ENCODE measurements around the gene ANTXR1.

DNA sequence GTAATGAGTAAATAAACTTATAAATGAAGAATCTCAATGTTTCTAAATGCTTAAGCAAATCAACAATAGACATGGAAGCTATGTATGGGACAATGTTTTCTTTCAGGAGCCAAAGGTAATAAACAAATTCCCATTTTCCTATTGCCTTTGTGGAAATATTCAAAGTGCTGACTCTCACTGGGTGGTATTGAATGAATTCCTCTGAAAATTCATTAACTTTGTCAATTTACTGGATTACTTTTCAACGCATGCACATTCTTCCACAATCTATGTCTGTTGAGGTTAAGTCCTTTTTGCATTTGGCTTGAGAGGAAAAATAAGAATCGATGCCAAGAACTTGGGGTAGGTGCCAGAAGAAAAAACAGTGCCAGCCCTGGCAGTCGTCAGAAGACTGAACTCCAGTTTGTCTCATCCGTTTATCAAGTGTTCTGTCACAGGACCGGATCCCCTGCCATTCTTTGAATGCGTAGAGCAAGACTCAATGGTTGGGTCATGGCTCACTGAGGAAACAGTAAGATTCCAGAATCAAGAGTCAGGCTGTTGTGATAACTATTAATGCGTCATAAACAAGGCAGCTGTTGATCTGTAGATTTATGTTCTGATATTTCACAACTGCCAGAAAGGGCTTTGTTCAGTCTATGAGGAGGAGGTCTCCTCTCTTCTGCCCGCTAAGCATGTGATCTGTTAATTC lies 240.8 kb downstream of the ANTXR1 start:
- TF ChIP-seq, protein P1, sequence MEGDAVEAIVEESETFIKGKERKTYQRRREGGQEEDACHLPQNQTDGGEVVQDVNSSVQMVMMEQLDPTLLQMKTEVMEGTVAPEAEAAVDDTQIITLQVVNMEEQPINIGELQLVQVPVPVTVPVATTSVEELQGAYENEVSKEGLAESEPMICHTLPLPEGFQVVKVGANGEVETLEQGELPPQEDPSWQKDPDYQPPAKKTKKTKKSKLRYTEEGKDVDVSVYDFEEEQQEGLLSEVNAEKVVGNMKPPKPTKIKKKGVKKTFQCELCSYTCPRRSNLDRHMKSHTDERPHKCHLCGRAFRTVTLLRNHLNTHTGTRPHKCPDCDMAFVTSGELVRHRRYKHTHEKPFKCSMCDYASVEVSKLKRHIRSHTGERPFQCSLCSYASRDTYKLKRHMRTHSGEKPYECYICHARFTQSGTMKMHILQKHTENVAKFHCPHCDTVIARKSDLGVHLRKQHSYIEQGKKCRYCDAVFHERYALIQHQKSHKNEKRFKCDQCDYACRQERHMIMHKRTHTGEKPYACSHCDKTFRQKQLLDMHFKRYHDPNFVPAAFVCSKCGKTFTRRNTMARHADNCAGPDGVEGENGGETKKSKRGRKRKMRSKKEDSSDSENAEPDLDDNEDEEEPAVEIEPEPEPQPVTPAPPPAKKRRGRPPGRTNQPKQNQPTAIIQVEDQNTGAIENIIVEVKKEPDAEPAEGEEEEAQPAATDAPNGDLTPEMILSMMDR (IDR thresholded peaks at IDR 0.05): no peak
- TF ChIP-seq SMC3 (IDR thresholded peaks at IDR 0.05; ENCODE audit: low read depth, low read length): no peak

All from SK-N-SH (cell line).